PC-9 (cell line): ENCODE measurements around the gene VPS13D.

ENCODE experiments used
- CTCF ChIP-seq: fragments of 200-600 bp; sonication (generic); conservative IDR thresholded peaks from 2 replicates; pipeline ENCODE4 v1.6.1; 2017; ENCODE audit warnings: mixed run types, antibody characterized with exemption, mild to moderate bottlenecking, moderate library complexity
- EZH2 ChIP-seq: fragments of 200-600 bp; sonication (generic); IDR thresholded peaks from 2 replicates; pipeline ENCODE4 v1.8.0; 2017; ENCODE audit warnings: antibody characterized with exemption, low read depth

GRCh38 chr1:12229386-12229834 lies 420 bp upstream of the VPS13D start:
- no peak for TF ChIP-seq CTCF
- no peak for TF ChIP-seq EZH2
